Body of pancreas (tissue), 4 donors: Measurements from ENCODE around the gene BLVRA.
"Not testable (repeated sequence)": the region's sequence is repeated elsewhere in the genome, so short reads cannot be mapped to it uniquely, and the experiment has no call there.

Experiments used
- POLR2A ChIP-seq, 3 donors: fragments of 450-650 bp; IDR thresholded peaks; one replicate each; pipeline ENCODE4 v1.6.1; 2016; ENCODE audit warnings: antibody characterized with exemption in 3 of 3, mild to moderate bottlenecking in 2 of 3
- TF ChIP-seq, protein P1 (sequence below), 7 experiments: fragments of 450-650 bp in 4 of 7; fragments of 200-600 bp in 3 of 7; sonication (generic) in 3 of 7; IDR thresholded peaks; one replicate each; pipeline ENCODE4 v1.5.1; 2016 to 2019; ENCODE audit warnings: antibody characterized with exemption in 7 of 7

DNA sequence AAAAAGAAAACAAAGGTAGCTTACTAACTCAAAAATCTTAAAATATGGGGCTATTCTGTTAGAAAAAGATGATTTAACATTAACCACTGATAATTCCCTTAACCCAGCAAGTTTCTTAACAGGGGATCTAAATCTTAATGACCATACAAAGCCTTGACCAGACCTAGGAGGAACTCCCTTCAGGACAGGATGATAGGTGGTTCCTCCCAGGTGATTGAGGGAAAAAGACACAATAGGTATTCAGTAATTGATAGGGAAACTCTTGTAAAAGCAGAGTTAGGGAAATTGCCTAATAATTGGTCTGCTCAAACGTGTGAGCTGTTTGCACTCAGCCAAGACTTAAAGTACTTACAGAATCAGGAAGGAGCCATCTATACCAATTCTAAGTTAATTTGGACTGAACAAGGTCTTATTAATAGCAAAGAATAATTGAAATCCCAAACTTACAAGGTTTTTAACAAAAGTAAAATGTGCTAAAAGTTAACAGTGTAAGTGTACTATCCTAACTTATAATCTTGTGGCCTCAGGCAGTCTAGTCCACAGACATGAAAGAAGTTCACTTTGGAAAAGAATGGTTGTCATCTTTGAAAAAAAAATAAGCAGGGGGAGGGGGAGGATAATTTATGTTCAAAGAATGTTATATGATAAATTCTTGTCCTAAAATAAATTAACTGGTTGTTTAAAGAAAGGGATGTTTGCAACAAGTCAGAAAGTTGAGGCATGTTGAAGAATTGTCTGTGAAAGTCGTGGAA, 57.7 kb downstream of the BLVRA start:
- TF ChIP-seq, protein P1, sequence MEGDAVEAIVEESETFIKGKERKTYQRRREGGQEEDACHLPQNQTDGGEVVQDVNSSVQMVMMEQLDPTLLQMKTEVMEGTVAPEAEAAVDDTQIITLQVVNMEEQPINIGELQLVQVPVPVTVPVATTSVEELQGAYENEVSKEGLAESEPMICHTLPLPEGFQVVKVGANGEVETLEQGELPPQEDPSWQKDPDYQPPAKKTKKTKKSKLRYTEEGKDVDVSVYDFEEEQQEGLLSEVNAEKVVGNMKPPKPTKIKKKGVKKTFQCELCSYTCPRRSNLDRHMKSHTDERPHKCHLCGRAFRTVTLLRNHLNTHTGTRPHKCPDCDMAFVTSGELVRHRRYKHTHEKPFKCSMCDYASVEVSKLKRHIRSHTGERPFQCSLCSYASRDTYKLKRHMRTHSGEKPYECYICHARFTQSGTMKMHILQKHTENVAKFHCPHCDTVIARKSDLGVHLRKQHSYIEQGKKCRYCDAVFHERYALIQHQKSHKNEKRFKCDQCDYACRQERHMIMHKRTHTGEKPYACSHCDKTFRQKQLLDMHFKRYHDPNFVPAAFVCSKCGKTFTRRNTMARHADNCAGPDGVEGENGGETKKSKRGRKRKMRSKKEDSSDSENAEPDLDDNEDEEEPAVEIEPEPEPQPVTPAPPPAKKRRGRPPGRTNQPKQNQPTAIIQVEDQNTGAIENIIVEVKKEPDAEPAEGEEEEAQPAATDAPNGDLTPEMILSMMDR (IDR thresholded peaks at IDR 0.05), result not testable (repeated sequence)
- TF ChIP-seq POLR2A (IDR thresholded peaks at IDR 0.05), result not testable (repeated sequence)
